ENCODE measurements around the gene MYBL2.
"Not testable (repeated sequence)": the region's sequence is repeated elsewhere in the genome, so short reads cannot be mapped to it uniquely, and the experiment has no call there.

The MYBL2 gene

GRCh38 chr20:43751167-43752050 lies 84.5 kb downstream of the MYBL2 start:
- peak; percentile 37 to 42 for DNase-seq (ENCODE audit: low read depth in 2 of 2)

DNA sequence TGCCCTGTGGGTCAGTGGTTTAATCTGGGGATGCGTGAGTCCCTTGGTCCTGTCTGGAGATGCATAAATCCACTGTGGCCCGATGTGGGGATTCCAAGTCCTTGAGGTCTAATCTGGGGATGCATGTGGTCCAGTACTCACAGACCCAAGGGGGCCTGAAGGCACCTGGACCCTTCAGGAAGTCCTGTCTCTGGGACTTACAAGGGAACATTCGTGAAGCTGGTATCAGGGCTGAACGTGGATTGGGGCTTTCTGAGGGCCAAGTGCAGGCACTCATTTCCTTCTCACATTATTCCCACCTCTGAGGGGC lies 85.1 kb downstream of the MYBL2 start:
- DNase-seq (ENCODE audit: low read depth in 2 of 2) = no peak

- DNase-seq (ENCODE audit: low read depth in 2 of 2) = no peak
These were observed 85.8 kb downstream of the MYBL2 start for GRCh38 chr20:43752561-43753301.

- DNase-seq (ENCODE audit: low read depth in 2 of 2) = no peak
These were observed 88.5 kb downstream of the MYBL2 start for GRCh38 chr20:43755390-43755789.

GRCh38 chr20:43755851-43756250 lies 88.9 kb downstream of the MYBL2 start:
- DNase-seq (ENCODE audit: low read depth in 2 of 2) = no peak

DNA sequence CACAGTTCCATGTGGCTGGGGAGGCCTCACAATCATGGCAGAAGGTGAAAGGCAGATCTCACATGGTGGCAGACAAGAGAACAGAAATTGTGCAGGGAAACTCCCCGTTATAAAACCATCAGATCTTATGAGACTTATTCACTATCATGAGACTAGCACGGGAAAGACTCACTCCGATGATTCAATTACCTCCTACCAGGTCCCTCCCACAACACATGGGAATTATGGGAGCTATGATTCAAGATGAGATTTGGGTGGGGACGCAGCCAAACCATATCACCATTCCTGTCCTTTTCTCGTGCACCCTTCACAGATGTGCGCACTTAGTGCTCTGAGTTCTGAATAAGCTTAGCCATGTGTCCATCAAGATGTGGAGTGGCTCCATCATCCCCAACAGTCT lies 91.0 kb downstream of the MYBL2 start:
- DNase-seq (ENCODE audit: low read depth in 2 of 2) = not testable (repeated sequence)

GRCh38 chr20:43761386-43762340 lies 94.7 kb downstream of the MYBL2 start:
- DNase-seq (ENCODE audit: low read depth in 2 of 2) = no peak

- DNase-seq (ENCODE audit: low read depth in 2 of 2) = no peak
These were observed 96.0 kb downstream of the MYBL2 start for GRCh38 chr20:43762911-43763310.

DNA sequence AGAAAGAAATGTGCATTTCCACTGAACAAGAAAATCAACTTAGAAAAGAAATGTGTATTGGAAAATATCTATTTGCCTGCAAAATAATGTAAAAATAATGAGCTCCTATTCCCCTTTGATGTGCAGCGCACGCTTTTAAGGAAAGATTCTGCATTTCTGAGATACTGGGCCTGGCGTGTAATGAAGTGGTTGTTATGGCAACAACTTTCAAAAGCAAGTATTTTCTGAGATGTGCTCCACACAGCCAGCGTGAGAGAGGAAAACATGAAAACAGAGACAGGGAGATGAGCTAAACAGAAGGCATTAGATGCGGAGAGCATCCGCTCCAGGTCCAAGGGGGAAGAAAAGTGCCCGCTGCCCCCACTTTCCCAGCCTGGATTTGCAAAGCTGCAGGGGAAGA lies 99.0 kb downstream of the MYBL2 start:
- no peak for DNase-seq (ENCODE audit: low read depth in 2 of 2)

All from activated CD4-positive, alpha-beta T cell treated with anti-CD3 and anti-CD28 coated beads for 24 hours (primary cell).